SK-N-SH (cell line): ENCODE measurements around the gene LUC7L3. TPM values are rescaled to one million over a fixed set of nuclear protein-coding genes. Genes with fewer than 3 reads are reported as not detected.

Experiments used
- CTCF ChIA-PET: fragments of 300-600, 350-600 bp; formaldehyde crosslinking; extraction: SDS; loops from one replicate; lab custom pipeline; 2021; lab: Yijun Ruan, JAX
- POLR2A ChIA-PET: fragments of 350-600 bp; sonication (Branson Sonifier 250); formaldehyde crosslinking; extraction: SDS; loops from one replicate; lab custom pipeline; 2020; ENCODE audit warnings: antibody characterized with exemption, inconsistent platforms; lab: Yijun Ruan, JAX
- DNase-seq: peaks from one replicate; pipeline ENCODE4 v3.0.0; 2012
- H2AFZ ChIP-seq: fragments of 200-600 bp; sonication (generic); 2 replicates; pipeline ENCODE4 v1.8.1; 2016; ENCODE audit warnings: antibody characterized with exemption, mild to moderate bottlenecking, low read depth
- H3F3A ChIP-seq: fragments of 200-600 bp; sonication (generic); replicated peaks from 2 replicates; pipeline ENCODE3; 2016; ENCODE audit warnings: antibody characterized with exemption, mild to moderate bottlenecking; ENCODE audit not compliant: insufficient read depth
- H3K27ac ChIP-seq, 2 experiments: fragments of 200-500 bp in 1 of 2; fragments of 200-600 bp in 1 of 2; sonication (Bioruptor generic) in 1 of 2; sonication (generic), shearing (Covaris generic) in 1 of 2; 2 replicates each; pipeline versions ENCODE4 v1.5.1 to v1.6.1; 2014 to 2016; ENCODE audit warnings: low read depth in 2 of 2, inconsistent platforms in 1 of 2, low read length in 1 of 2, mild to moderate bottlenecking in 1 of 2, mixed read lengths in 1 of 2
- H3K27me3 ChIP-seq: fragments of 200-600 bp; sonication (generic), shearing (Covaris generic); 2 replicates; pipeline ENCODE4 v1.6.1; 2016; ENCODE audit warnings: mixed run types; ENCODE audit not compliant: insufficient read depth
- H3K36me3 ChIP-seq, 2 experiments: fragments of 200-500 bp in 1 of 2; fragments of 200-600 bp in 1 of 2; sonication (Bioruptor generic) in 1 of 2; sonication (generic) in 1 of 2; replicated peaks in 1 of 2; 2 replicates each; pipeline versions ENCODE3 to v1.5.1; 2014 to 2016; ENCODE audit warnings: low read length in 1 of 2, mild to moderate bottlenecking in 1 of 2; ENCODE audit not compliant: insufficient read depth in 2 of 2, control insufficient read depth in 1 of 2
- H3K4me1 ChIP-seq, 2 experiments: fragments of 200-500 bp in 1 of 2; fragments of 200-600 bp in 1 of 2; sonication (Bioruptor generic) in 1 of 2; sonication (generic), shearing (Covaris generic) in 1 of 2; 2 replicates each; pipeline versions ENCODE4 v1.5.1 to v1.6.1; 2014 to 2016; ENCODE audit warnings: low read depth in 1 of 2, low read length in 1 of 2, mixed run types in 1 of 2; ENCODE audit not compliant: insufficient read depth in 2 of 2, control insufficient read depth in 1 of 2
- H3K4me2 ChIP-seq: fragments of 200-600 bp; sonication (generic), shearing (Covaris generic); 2 replicates; pipeline ENCODE4 v1.6.1; 2017; ENCODE audit warnings: mixed run types
- H3K4me3 ChIP-seq, 2 experiments: fragments of 200-500 bp in 1 of 2; fragments of 200-600 bp in 1 of 2; sonication (Bioruptor generic) in 1 of 2; sonication (generic), shearing (Covaris generic) in 1 of 2; 2 replicates each; pipeline versions ENCODE4 v1.5.1 to v1.8.1; 2014 to 2016; ENCODE audit warnings: low read depth in 2 of 2, inconsistent platforms in 1 of 2, low read length in 1 of 2, mild to moderate bottlenecking in 1 of 2, mixed read lengths in 1 of 2, moderate library complexity in 1 of 2
- H3K79me2 ChIP-seq: fragments of 200-600 bp; sonication (generic); 2 replicates; pipeline ENCODE4 v1.8.1; 2017; ENCODE audit warnings: mild to moderate bottlenecking; ENCODE audit not compliant: insufficient read depth
- H3K9ac ChIP-seq: fragments of 200-600 bp; sonication (generic); 2 replicates; pipeline ENCODE4 v1.6.1; 2017; ENCODE audit warnings: mixed run types
- H3K9me2 ChIP-seq: fragments of 200-600 bp; sonication (generic); 2 replicates; pipeline ENCODE4 v1.6.1; 2017; ENCODE audit warnings: mixed run types
- H3K9me3 ChIP-seq: fragments of 200-600 bp; sonication (generic); 2 replicates; pipeline ENCODE4 v1.6.1; 2017; ENCODE audit warnings: mixed run types, mild to moderate bottlenecking, moderate library complexity
- H4K20me1 ChIP-seq: fragments of 200-600 bp; sonication (generic); 2 replicates; pipeline ENCODE4 v1.6.1; 2017; ENCODE audit warnings: mild to moderate bottlenecking, mixed run types; ENCODE audit not compliant: insufficient read depth
- CHD2 ChIP-seq: fragments of 150-350 bp; IDR thresholded peaks from 2 replicates; pipeline ENCODE4 v1.6.1; 2018; ENCODE audit warnings: low read length; ENCODE audit not compliant: partially characterized antibody
- ELF1 ChIP-seq: IDR thresholded peaks from 2 replicates; pipeline ENCODE4 v1.4.0; 2012
- SIN3A ChIP-seq: IDR thresholded peaks from 2 replicates; pipeline ENCODE4 v1.6.1; 2012; ENCODE audit warnings: low read depth, mild to moderate bottlenecking, low read length, moderate library complexity, borderline replicate concordance
- TCF12 ChIP-seq: IDR thresholded peaks from 2 replicates; pipeline ENCODE4 v1.4.0; 2012
- WGBS: methylation state at CpG from one replicate; pipeline ENCODE4 v1.1.6; 2017; ENCODE audit warnings: low lambda C conversion rate; 5-methylcytosine and 5-hydroxymethylcytosine counted together
- polyA plus RNA-seq, 3 experiments: library from polyadenylated mRNA; depleted of rRNA; stranded (reverse); fragments of >200 nt; gene quantifications; 2 replicates each; pipeline ENCODE4 v1.2.3, GENCODE V29; 2012
- TF ChIP-seq, protein P1 (sequence below): fragments of 150-350 bp; IDR thresholded peaks from 2 replicates; pipeline ENCODE4 v1.6.1; 2017; ENCODE audit warnings: antibody characterized with exemption, low read length, low read depth, borderline replicate concordance
- TF ChIP-seq, protein P2 (sequence below): fragments of 200-600 bp; sonication (generic); IDR thresholded peaks from 2 replicates; pipeline ENCODE4 v1.6.1; 2017; ENCODE audit warnings: antibody characterized with exemption, mild to moderate bottlenecking, moderate library complexity
- TF ChIP-seq, protein P3 (sequence below): IDR thresholded peaks from 2 replicates; pipeline ENCODE4 v1.6.1; 2012; ENCODE audit warnings: mild to moderate bottlenecking, low read depth, low read length, moderate library complexity

The LUC7L3 gene
- polyA plus RNA-seq, 1 of the 3 experiments (the other 2 are of a cell fraction): 154 TPM

DNA sequence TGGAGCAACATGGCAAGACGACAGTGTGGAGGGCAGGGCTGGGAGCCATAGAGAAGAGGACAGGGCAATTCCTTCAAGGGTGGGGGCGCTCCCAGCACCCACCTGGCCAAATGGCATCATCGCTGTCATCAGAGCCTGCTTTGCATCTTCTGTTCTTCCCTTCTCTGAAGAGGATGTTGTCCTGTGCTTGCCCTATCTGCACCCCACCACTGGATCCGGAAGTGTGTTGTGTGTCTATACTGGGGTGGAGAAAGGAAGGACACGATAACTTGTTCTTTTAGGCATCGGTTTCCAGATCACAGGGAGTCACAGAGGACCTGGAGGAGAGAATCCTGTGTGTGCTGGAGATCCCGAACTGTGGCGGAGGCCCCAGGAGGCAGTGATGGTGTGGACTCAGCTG is 73.6 kb downstream of the LUC7L3 start:
- 80% methylated on average over 8 of the region's 8 CpGs for WGBS
- H4K20me1 ChIP-seq: no peaks in the 10 kb centered on the region
- H2AFZ ChIP-seq: no peak overlapping the region
- H3K27me3 ChIP-seq: no peaks in the 10 kb centered on the region
- no peak for TF ChIP-seq CHD2
- no peak for TF ChIP-seq TCF12
- TF ChIP-seq, all 33 proteins: peak for 0
- ChIA-PET POLR2A (no interaction called here), CTCF (interaction anchor here (1.6 to 8.9 kb wide), 2 partner anchors 9 to 24 kb away, joined by 8 to 95 read pairs; no protein-coding TSS in a partner anchor)
- Histone ChIP-seq H3K4me1 (peaks cover 0 to 7% of the 10 kb centered on the region in 2 experiments; a peak in 1 of 4 replicates), H3K9me3 (no peaks in the 10 kb centered on the region), H3K4me2 (no peak overlapping the region), H3K9ac (no peak overlapping the region), H3F3A (no peaks in the 10 kb centered on the region), H3K27ac (no peak overlapping the region), H3K36me3 (no peaks in the 10 kb centered on the region), H3K4me3 (no peak overlapping the region), H3K79me2 (no peaks in the 10 kb centered on the region), H3K9me2 (no peaks in the 10 kb centered on the region)
- no peak for DNase-seq

- Histone ChIP-seq H3K79me2 (no peaks in the 10 kb centered on the region), H3K27ac (no peak overlapping the region)
- 91% methylated on average over 6 of the region's 6 CpGs for WGBS
- TF ChIP-seq, protein P1, sequence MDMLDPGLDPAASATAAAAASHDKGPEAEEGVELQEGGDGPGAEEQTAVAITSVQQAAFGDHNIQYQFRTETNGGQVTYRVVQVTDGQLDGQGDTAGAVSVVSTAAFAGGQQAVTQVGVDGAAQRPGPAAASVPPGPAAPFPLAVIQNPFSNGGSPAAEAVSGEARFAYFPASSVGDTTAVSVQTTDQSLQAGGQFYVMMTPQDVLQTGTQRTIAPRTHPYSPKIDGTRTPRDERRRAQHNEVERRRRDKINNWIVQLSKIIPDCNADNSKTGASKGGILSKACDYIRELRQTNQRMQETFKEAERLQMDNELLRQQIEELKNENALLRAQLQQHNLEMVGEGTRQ: no peak
- TF ChIP-seq SIN3A: no peak
- TF ChIP-seq, protein P2, sequence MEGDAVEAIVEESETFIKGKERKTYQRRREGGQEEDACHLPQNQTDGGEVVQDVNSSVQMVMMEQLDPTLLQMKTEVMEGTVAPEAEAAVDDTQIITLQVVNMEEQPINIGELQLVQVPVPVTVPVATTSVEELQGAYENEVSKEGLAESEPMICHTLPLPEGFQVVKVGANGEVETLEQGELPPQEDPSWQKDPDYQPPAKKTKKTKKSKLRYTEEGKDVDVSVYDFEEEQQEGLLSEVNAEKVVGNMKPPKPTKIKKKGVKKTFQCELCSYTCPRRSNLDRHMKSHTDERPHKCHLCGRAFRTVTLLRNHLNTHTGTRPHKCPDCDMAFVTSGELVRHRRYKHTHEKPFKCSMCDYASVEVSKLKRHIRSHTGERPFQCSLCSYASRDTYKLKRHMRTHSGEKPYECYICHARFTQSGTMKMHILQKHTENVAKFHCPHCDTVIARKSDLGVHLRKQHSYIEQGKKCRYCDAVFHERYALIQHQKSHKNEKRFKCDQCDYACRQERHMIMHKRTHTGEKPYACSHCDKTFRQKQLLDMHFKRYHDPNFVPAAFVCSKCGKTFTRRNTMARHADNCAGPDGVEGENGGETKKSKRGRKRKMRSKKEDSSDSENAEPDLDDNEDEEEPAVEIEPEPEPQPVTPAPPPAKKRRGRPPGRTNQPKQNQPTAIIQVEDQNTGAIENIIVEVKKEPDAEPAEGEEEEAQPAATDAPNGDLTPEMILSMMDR: no peak
- TF ChIP-seq, protein P3, sequence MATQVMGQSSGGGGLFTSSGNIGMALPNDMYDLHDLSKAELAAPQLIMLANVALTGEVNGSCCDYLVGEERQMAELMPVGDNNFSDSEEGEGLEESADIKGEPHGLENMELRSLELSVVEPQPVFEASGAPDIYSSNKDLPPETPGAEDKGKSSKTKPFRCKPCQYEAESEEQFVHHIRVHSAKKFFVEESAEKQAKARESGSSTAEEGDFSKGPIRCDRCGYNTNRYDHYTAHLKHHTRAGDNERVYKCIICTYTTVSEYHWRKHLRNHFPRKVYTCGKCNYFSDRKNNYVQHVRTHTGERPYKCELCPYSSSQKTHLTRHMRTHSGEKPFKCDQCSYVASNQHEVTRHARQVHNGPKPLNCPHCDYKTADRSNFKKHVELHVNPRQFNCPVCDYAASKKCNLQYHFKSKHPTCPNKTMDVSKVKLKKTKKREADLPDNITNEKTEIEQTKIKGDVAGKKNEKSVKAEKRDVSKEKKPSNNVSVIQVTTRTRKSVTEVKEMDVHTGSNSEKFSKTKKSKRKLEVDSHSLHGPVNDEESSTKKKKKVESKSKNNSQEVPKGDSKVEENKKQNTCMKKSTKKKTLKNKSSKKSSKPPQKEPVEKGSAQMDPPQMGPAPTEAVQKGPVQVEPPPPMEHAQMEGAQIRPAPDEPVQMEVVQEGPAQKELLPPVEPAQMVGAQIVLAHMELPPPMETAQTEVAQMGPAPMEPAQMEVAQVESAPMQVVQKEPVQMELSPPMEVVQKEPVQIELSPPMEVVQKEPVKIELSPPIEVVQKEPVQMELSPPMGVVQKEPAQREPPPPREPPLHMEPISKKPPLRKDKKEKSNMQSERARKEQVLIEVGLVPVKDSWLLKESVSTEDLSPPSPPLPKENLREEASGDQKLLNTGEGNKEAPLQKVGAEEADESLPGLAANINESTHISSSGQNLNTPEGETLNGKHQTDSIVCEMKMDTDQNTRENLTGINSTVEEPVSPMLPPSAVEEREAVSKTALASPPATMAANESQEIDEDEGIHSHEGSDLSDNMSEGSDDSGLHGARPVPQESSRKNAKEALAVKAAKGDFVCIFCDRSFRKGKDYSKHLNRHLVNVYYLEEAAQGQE: no peak
- TF ChIP-seq ELF1: no peak
- TF ChIP-seq, all 33 proteins: peak for 0
- H4K20me1 ChIP-seq: no peaks in the 10 kb centered on the region
- no peaks in the 10 kb centered on the region for H3K27me3 ChIP-seq
- no peaks in the 10 kb centered on the region for H3K9me3 ChIP-seq
- DNase-seq: no peak
- H3K4me3 ChIP-seq: no peak overlapping the region
- peaks cover 0 to 7% of the 10 kb centered on the region in 2 experiments; a peak in 1 of 4 replicates for H3K4me1 ChIP-seq
- H3K9ac ChIP-seq: no peak overlapping the region
- ChIA-PET CTCF (interaction anchor here (1.0 to 8.9 kb wide), 4 partner anchors 10 to 40 kb away, joined by 3 to 95 read pairs (median 6); no protein-coding TSS in a partner anchor), POLR2A (no interaction called here)
- H3F3A ChIP-seq: no peaks in the 10 kb centered on the region
- H3K36me3 ChIP-seq: no peaks in the 10 kb centered on the region
- no peak overlapping the region for H3K4me2 ChIP-seq
- H2AFZ ChIP-seq: no peak overlapping the region
- H3K9me2 ChIP-seq: no peaks in the 10 kb centered on the region
These were observed 75.0 kb downstream of the LUC7L3 start for GRCh38 chr17:50794361-50794760.
